Fibroblast of lung (primary cell): ENCODE results near the gene FBN3. TPM values are rescaled to one million over a fixed set of nuclear protein-coding genes. Genes with fewer than 3 reads are reported as not detected.
"Not testable (repeated sequence)": the region's sequence is repeated elsewhere in the genome, so short reads cannot be mapped to it uniquely, and the experiment has no call there.

Source experiments
- DNase-seq, 2 donors: peaks; one replicate each; pipeline versions ENCODE4 v3.0.0 to v3.0.0-alpha.2; 2010; ENCODE audit warnings: low read depth in 2 of 2
- H2AFZ ChIP-seq: 2 replicates; pipeline ENCODE4 v1.5.1; 2012; ENCODE audit warnings: low read length, control low read depth, inconsistent platforms
- H3K27ac ChIP-seq: 2 replicates; pipeline ENCODE4 v1.5.1; 2011; ENCODE audit warnings: low read length, control low read depth; ENCODE audit not compliant: insufficient read depth
- H3K27me3 ChIP-seq: 2 replicates; pipeline ENCODE4 v1.5.1; 2011; ENCODE audit warnings: mild to moderate bottlenecking, low read length; ENCODE audit not compliant: control insufficient read depth, insufficient read depth
- H3K36me3 ChIP-seq: 2 replicates; pipeline ENCODE4 v1.5.1; 2011; ENCODE audit warnings: low read length; ENCODE audit not compliant: control insufficient read depth, insufficient read depth
- H3K4me1 ChIP-seq: 2 replicates; pipeline ENCODE4 v1.5.1; 2011; ENCODE audit warnings: low read length; ENCODE audit not compliant: control insufficient read depth, insufficient read depth; ENCODE audit errors: extremely low read depth
- H3K4me2 ChIP-seq: 2 replicates; pipeline ENCODE4 v1.5.1; 2011; ENCODE audit warnings: low read length, control low read depth; ENCODE audit not compliant: insufficient read depth; ENCODE audit errors: extremely low read depth
- H3K4me3 ChIP-seq, 4 experiments: fragments of 200-600 bp in 1 of 4; sonication (generic) in 1 of 4; replicated peaks in 1 of 4; 2 replicates each; pipeline ENCODE4 v1.5.1; 2011 to 2016; ENCODE audit warnings: low read length in 4 of 4, low read depth in 3 of 4, mild to moderate bottlenecking in 3 of 4, control low read depth in 2 of 4, inconsistent platforms in 1 of 4, mixed read lengths in 1 of 4; ENCODE audit not compliant: insufficient read depth in 1 of 4; ENCODE audit errors: control extremely low read depth in 1 of 4
- H3K79me2 ChIP-seq: 2 replicates; pipeline ENCODE4 v1.5.1; 2012; ENCODE audit warnings: mild to moderate bottlenecking, low read length, inconsistent platforms; ENCODE audit not compliant: control insufficient read depth, insufficient read depth
- H3K9ac ChIP-seq: 2 replicates; pipeline ENCODE4 v1.5.1; 2011; ENCODE audit warnings: mild to moderate bottlenecking, low read length, control low read depth; ENCODE audit not compliant: insufficient read depth
- H3K9me3 ChIP-seq: 2 replicates; pipeline ENCODE4 v1.5.1; 2012; ENCODE audit warnings: low read depth, low read length; ENCODE audit not compliant: control insufficient read depth, insufficient read depth
- H4K20me1 ChIP-seq: 2 replicates; pipeline ENCODE4 v1.5.1; 2011; ENCODE audit warnings: low read length; ENCODE audit not compliant: control insufficient read depth, insufficient read depth; ENCODE audit errors: extremely low read depth
- CTCF ChIP-seq, 2 donors: IDR thresholded peaks in 1 of 2; conservative IDR thresholded peaks in 1 of 2; 1 replicate in 1 of 2; 2 replicates in 1 of 2; pipeline ENCODE4 v1.5.1; 2011 to 2012; ENCODE audit warnings: low read length in 2 of 2, control low read depth in 1 of 2, inconsistent platforms in 1 of 2, low read depth in 1 of 2, mild to moderate bottlenecking in 1 of 2
- EZH2 ChIP-seq: IDR thresholded peaks from 2 replicates; pipeline ENCODE4 v1.5.1; 2012; ENCODE audit warnings: low read length, control low read depth, mild to moderate bottlenecking; ENCODE audit errors: missing control alignments
- polyA plus RNA-seq, 2 donors: library from polyadenylated mRNA; depleted of rRNA in 1 of 2; stranded (reverse) in 1 of 2; unstranded in 1 of 2; fragments of >200 nt; gene quantifications; 2 replicates each; pipeline ENCODE4 v1.2.1, GENCODE V29; 2011 to 2012; ENCODE audit warnings: missing spikeins in 1 of 2
- total RNA-seq: library from RNA; depleted of rRNA; stranded (reverse); fragments of >200 nt; gene quantifications from 2 replicates; pipeline ENCODE4 v1.2.1, GENCODE V29; 2014

Gene FBN3
- total and polyA plus RNA-seq, 2 donors (not counting 1 experiment from before 2014, with no cell fraction given) = under 0.01 TPM; not detected in 1

DNA sequence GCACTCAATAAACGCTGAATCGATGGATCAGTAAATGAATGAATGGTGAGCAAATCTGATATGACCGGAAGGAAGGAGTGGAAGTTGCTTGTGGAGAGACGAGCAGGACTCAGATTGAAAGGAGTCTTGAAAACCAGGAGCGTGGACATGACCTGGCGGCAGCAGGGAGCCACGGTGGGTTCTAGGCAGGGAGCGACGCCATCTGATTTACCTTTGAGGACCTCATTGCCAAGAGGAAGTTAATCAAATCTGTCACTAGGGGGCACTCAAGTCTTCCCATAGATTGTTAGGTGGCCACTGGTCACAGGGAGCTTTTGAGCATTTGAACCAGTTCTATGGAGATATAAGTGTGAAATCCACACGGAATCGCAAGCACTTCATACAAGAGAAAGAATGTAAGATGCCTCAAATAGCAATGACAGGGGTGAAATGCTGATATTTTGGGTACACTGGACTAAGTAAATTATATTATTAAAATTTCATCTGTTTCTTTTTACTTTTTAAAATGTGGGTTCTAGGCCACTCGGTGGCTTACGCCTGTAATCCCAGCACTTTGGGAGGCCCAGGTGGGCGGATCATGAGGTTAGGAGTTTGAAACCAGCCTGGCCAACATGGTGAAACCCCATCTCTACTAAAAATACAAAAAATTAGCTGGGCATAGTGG lies 9.2 kb upstream of the FBN3 start:
- no peaks in the 10 kb centered on the region for H3K4me1 ChIP-seq
- DNase-seq = peak; percentile 67 to 88
- no peak overlapping the region for H3K27ac ChIP-seq
- no peak overlapping the region for H3K4me2 ChIP-seq
- H3K4me3 ChIP-seq = no peak overlapping the region
- H3K9ac ChIP-seq = no peak overlapping the region
- H3K79me2 ChIP-seq = no peaks in the 10 kb centered on the region
- H3K27me3 ChIP-seq = no peaks in the 10 kb centered on the region
- no peak overlapping the region for H2AFZ ChIP-seq
- no peaks in the 10 kb centered on the region for H3K9me3 ChIP-seq
- TF ChIP-seq EZH2 (no peak), CTCF (conservative IDR thresholded peaks at IDR 0.05 in 1 of 2, IDR thresholded peaks at IDR 0.05 in 1 of 2; ENCODE audit: low read depth in 1 of 2, low read length in 2 of 2) (peak; percentile 63 to 70)
- H4K20me1 ChIP-seq = no peaks in the 10 kb centered on the region
- no peaks in the 10 kb centered on the region for H3K36me3 ChIP-seq

- Histone ChIP-seq H3K4me2 (no peak overlapping the region), H3K27me3 (no peaks in the 10 kb centered on the region), H3K27ac (no peak overlapping the region), H3K9me3 (no peaks in the 10 kb centered on the region), H4K20me1 (no peaks in the 10 kb centered on the region), H3K4me3 (no peak overlapping the region), H3K36me3 (no peaks in the 10 kb centered on the region), H2AFZ (no peak overlapping the region), H3K4me1 (no peaks in the 10 kb centered on the region), H3K9ac (no peak overlapping the region), H3K79me2 (no peaks in the 10 kb centered on the region)
- no peak for DNase-seq
- TF ChIP-seq EZH2 = no peak
- no peak for TF ChIP-seq CTCF (conservative IDR thresholded peaks at IDR 0.05 in 1 of 2, IDR thresholded peaks at IDR 0.05 in 1 of 2; ENCODE audit: low read depth in 1 of 2, low read length in 2 of 2)
Measured at GRCh38 chr19:8155318-8155717, 5.9 kb upstream of the FBN3 start.

DNA sequence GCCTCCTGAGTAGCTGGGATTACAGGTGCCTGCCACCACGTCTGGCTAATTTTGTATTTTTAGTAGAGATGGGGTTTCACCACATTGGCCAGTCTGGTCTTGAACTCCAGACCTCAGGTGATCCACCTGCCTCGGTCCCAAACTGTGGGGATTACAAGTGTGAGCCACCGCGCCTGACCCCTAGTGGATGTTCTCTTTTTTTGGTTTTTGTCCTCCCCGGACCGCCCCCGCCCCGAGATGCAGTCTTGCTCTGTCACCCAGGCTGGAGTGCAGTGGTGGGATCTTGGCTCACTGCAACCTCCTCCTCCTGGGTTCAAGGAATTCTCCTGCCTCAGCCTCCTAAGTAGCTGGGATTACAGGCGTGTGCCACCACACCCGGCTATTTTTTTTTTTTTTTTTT lies 4.6 kb upstream of the FBN3 start:
- not testable (repeated sequence) for H3K4me3 ChIP-seq, H3K9ac ChIP-seq, H2AFZ ChIP-seq, H3K4me2 ChIP-seq, H3K79me2 ChIP-seq, H3K9me3 ChIP-seq, H3K36me3 ChIP-seq, DNase-seq, H3K4me1 ChIP-seq, H3K27ac ChIP-seq, H3K27me3 ChIP-seq, H4K20me1 ChIP-seq
